ENCODE data around the gene SIPA1L2. TPM values are rescaled to one million over a fixed set of nuclear protein-coding genes. Genes with fewer than 3 reads are reported as not detected.

The SIPA1L2 gene
- total RNA-seq, 6 experiments from 2014 or later: 3.7 to 22.8 (median 10.7) TPM

DNA sequence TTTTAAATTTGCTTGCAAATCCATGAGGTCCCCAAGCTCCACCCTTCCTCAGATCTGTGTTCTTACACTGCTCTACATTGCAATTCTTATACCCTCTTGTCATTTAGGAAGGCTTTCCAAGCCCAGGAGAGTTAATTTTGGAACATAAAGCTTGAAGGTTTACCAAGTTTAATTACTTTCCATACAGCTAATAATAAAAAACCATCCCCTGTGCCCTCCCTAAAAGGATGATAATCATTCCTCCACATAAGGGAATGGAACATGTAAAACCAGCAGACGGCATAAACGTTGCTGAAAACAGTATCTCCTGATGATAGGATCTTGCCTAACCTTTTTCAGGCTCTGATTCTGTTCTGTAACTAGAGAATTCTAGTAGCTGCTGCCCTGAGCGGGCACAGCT is 23.9 kb upstream of the SIPA1L2 start:
- H3K27me3 ChIP-seq: no peaks in the 10 kb centered on the region

DNA sequence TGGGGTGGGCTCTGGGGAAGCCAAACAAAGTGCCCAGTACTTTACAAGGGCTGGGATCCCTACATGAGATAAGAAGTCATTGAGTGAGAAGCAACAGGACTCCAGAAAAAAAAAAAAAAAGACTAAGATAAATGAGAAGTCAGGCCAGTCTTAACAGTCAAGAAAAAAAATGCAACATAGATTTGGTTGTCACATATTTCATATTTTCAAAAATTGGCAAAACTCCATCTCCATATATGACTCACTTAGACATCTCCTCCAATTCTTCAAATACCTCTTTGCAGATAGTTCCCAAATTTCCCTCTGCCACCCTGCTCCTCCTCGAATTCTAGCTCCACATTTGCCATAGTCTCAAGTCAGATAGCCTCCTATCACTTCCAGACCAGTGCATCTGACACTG is 20.9 kb upstream of the SIPA1L2 start:
- DNase-seq (no peak), ATAC-seq (no peak)
- Histone ChIP-seq H3K27me3 (no peaks in the 10 kb centered on the region), H3K9me3 (no peaks in the 10 kb centered on the region), H3K4me1 (no peaks in the 10 kb centered on the region), H3K36me3 (no peaks in the 10 kb centered on the region), H3K27ac (no peak overlapping the region), H3K4me3 (no peak overlapping the region)
- intact Hi-C loops (cut with DNase I): no loop called here
- 33% methylated on average over 1 of the region's 1 CpG for WGBS (ENCODE audit: insufficient coverage, low coverage, low lambda C conversion rate, missing lambda C conversion rate)
- TF ChIP-seq POLR2A (IDR thresholded peaks at IDR 0.05): no peak
- TF ChIP-seq, protein P1, sequence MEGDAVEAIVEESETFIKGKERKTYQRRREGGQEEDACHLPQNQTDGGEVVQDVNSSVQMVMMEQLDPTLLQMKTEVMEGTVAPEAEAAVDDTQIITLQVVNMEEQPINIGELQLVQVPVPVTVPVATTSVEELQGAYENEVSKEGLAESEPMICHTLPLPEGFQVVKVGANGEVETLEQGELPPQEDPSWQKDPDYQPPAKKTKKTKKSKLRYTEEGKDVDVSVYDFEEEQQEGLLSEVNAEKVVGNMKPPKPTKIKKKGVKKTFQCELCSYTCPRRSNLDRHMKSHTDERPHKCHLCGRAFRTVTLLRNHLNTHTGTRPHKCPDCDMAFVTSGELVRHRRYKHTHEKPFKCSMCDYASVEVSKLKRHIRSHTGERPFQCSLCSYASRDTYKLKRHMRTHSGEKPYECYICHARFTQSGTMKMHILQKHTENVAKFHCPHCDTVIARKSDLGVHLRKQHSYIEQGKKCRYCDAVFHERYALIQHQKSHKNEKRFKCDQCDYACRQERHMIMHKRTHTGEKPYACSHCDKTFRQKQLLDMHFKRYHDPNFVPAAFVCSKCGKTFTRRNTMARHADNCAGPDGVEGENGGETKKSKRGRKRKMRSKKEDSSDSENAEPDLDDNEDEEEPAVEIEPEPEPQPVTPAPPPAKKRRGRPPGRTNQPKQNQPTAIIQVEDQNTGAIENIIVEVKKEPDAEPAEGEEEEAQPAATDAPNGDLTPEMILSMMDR (IDR thresholded peaks at IDR 0.05): no peak

More for the DNA sequence above, 23.9 kb upstream of the SIPA1L2 start:
- intact Hi-C loops (cut with DNase I): no loop called here
- 92% methylated on average over 3 of the region's 3 CpGs for WGBS (ENCODE audit: insufficient coverage, low coverage, low lambda C conversion rate, missing lambda C conversion rate)
- H3K36me3 ChIP-seq: no peaks in the 10 kb centered on the region
- DNase-seq (no peak), ATAC-seq (no peak)
- no peaks in the 10 kb centered on the region for H3K4me1 ChIP-seq
- TF ChIP-seq POLR2A (IDR thresholded peaks at IDR 0.05): no peak
- TF ChIP-seq, protein P1 (IDR thresholded peaks at IDR 0.05): no peak
- H3K27ac ChIP-seq: no peak overlapping the region
- no peak overlapping the region for H3K4me3 ChIP-seq
- H3K9me3 ChIP-seq: no peaks in the 10 kb centered on the region

DNA sequence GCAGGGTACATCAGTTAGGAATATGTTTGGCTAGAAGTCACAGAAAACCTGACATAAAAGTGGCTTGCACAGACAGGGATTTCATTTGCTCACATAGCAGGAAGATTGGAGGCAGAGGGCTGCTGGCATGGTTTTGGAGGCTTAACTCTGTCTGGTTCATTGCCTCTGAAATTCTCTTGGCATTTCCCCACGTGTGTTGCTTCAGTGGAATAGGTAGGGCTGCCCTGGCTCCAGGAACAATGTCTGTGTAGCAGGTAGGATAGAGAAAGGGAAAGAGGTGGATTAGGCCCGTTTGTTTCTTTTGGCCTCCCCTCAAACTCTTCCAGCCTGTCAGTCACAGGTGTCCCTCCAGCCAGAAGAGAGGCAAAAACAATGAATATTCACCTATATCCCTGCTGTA is 20.5 kb upstream of the SIPA1L2 start:
- H3K27ac ChIP-seq: no peak overlapping the region
- H3K4me3 ChIP-seq: no peak overlapping the region
- no peak for DNase-seq
- H3K36me3 ChIP-seq: no peaks in the 10 kb centered on the region
- WGBS (ENCODE audit: insufficient coverage, low coverage, low lambda C conversion rate, missing lambda C conversion rate): 69% methylated on average over 2 of the region's 2 CpGs
- no peaks in the 10 kb centered on the region for H3K9me3 ChIP-seq
- intact Hi-C loops (cut with DNase I): no loop called here
- H3K27me3 ChIP-seq: no peaks in the 10 kb centered on the region
- no peaks in the 10 kb centered on the region for H3K4me1 ChIP-seq
- no peak for ATAC-seq
- TF ChIP-seq, protein P1 (IDR thresholded peaks at IDR 0.05): no peak
- TF ChIP-seq POLR2A (IDR thresholded peaks at IDR 0.05): no peak

DNA sequence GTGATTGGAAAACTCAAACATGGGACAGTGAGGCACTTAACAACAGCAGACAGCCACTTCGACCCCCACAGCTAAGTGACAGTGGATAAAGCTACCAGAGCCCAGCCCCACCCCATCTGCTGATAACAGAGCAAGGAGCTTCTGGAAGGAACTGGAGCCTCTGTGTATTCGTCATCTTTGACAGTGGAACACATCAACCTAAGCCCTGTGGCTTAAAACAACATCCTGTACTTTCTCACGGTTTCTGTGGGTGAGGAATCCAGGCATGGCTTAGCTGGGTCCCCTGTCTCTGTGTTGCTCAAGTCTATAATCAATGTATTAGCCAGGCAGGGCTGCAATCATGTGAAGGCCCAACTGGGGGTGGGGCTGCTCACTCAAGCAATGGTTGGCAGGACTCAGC is 18.4 kb upstream of the SIPA1L2 start:
- WGBS (ENCODE audit: insufficient coverage, low coverage, low lambda C conversion rate, missing lambda C conversion rate): 72% methylated on average over 2 of the region's 3 CpGs
- TF ChIP-seq, protein P1 (IDR thresholded peaks at IDR 0.05): no peak
- no peak for TF ChIP-seq POLR2A (IDR thresholded peaks at IDR 0.05)
- no peaks in the 10 kb centered on the region for H3K9me3 ChIP-seq

DNA sequence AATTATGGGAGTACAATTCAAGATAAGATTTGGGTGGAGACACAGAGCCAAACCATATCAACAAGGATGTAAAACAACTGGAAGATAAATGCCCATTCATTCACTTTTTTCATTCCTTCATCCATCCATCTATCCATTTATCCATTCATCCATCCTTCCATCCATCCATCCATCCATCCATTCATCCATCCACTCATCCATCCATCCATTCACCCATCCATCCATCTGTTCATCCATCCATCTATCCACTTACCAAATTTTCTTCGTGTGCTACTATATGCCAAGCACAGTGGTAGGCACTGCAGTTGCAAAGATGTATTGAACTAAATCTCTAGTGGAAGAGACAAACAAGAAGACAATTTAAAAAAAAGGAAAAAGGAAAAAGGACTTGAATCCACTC is 14.3 kb upstream of the SIPA1L2 start:
- Histone ChIP-seq H3K36me3 (no peaks in the 10 kb centered on the region), H3K4me3 (no peak overlapping the region), H3K27me3 (no peaks in the 10 kb centered on the region), H3K27ac (no peak overlapping the region), H3K4me1 (no peaks in the 10 kb centered on the region), H3K9me3 (no peaks in the 10 kb centered on the region)
- TF ChIP-seq, protein P1 (IDR thresholded peaks at IDR 0.05): no peak
- no peak for TF ChIP-seq POLR2A (IDR thresholded peaks at IDR 0.05)
- ATAC-seq (no peak), DNase-seq (no peak)
- 93% methylated on average over 1 of the region's 1 CpG for WGBS (ENCODE audit: insufficient coverage, low coverage, low lambda C conversion rate, missing lambda C conversion rate)
- intact Hi-C loops (cut with DNase I): no loop called here

More for the DNA sequence above, 18.4 kb upstream of the SIPA1L2 start:
- Histone ChIP-seq H3K36me3 (no peaks in the 10 kb centered on the region), H3K27ac (no peak overlapping the region), H3K4me1 (no peaks in the 10 kb centered on the region), H3K27me3 (no peaks in the 10 kb centered on the region), H3K4me3 (no peak overlapping the region)
- DNase-seq (no peak), ATAC-seq (no peak)
- intact Hi-C loops (cut with DNase I): no loop called here
